ACC112 (cell line): ENCODE results near the gene TEX38.

ENCODE experiments used
- H2AFZ ChIP-seq: fragments of 200-600 bp; sonication (generic); one replicate; pipeline ENCODE4 v1.6.0; 2017; ENCODE audit warnings: antibody characterized with exemption, low read length; ENCODE audit not compliant: unreplicated experiment
- H3K27ac ChIP-seq: fragments of 200-600 bp; sonication (generic); 2 replicates; pipeline ENCODE4 v1.5.1; 2014; ENCODE audit warnings: low read depth, mild to moderate bottlenecking, antibody characterized with exemption, low read length, moderate library complexity
- H3K27me3 ChIP-seq: fragments of 200-600 bp; sonication (generic); 2 replicates; pipeline ENCODE4 v1.6.1; 2014; ENCODE audit warnings: mild to moderate bottlenecking, antibody characterized with exemption, low read length, moderate library complexity, mixed read lengths; ENCODE audit not compliant: insufficient read depth
- H3K36me3 ChIP-seq: fragments of 200-600 bp; sonication (generic); 2 replicates; pipeline ENCODE4 v1.6.1; 2016; ENCODE audit warnings: mild to moderate bottlenecking, antibody characterized with exemption, low read length, moderate library complexity, mixed read lengths; ENCODE audit not compliant: insufficient read depth
- H3K4me1 ChIP-seq: fragments of 200-600 bp; sonication (generic); one replicate; pipeline ENCODE4 v1.6.1; 2016; ENCODE audit warnings: low read length, mixed read lengths; ENCODE audit not compliant: insufficient read depth, unreplicated experiment, control insufficient read depth
- H3K4me3 ChIP-seq: fragments of 200-600 bp; sonication (generic); 2 replicates; pipeline ENCODE4 v1.5.1; 2014; ENCODE audit warnings: mild to moderate bottlenecking, low read depth, low read length
- H3K79me2 ChIP-seq: fragments of 200-600 bp; sonication (generic); one replicate; pipeline ENCODE4 v1.6.0; 2016; ENCODE audit warnings: low read length; ENCODE audit not compliant: control insufficient read depth, unreplicated experiment, insufficient read depth

Gene TEX38

GRCh38 chr1:46671554-46671953 lies at the start of gene TEX38:
Gene TEX38 (plus strand): TSS chr1:46671854. CDS start chr1:46671935, 81 bp downstream.
- Histone ChIP-seq H3K36me3 (no peaks in the 10 kb centered on the region; the same call in 1 of the 2 replicates), H3K27me3 (no peaks in the 10 kb centered on the region), H3K27ac (no peak within 1 kb of the TSS), H3K79me2 (peaks cover 13% of the 10 kb centered on the region), H3K4me3 (no peak within 1 kb of the TSS), H2AFZ (no peak within 1 kb of the TSS), H3K4me1 (peaks cover 21% of the 10 kb centered on the region)

- Histone ChIP-seq H3K4me1 (peaks cover 17% of the 10 kb centered on the region), H3K27me3 (no peaks in the 10 kb centered on the region), H3K4me3 (no peak overlapping the region), H3K36me3 (no peaks in the 10 kb centered on the region), H3K79me2 (no peaks in the 10 kb centered on the region), H3K27ac (no peak overlapping the region), H2AFZ (no peak overlapping the region)
Observed at GRCh38 chr1:46621930-46622329, 49.7 kb upstream of the TEX38 start.

GRCh38 chr1:46622344-46622743 lies 49.3 kb upstream of the TEX38 start:
- H3K4me3 ChIP-seq: no peak overlapping the region

GRCh38 chr1:46623743-46624644 lies 47.7 kb upstream of the TEX38 start:
- H2AFZ ChIP-seq: no peak overlapping the region
- H3K79me2 ChIP-seq: no peaks in the 10 kb centered on the region
- H3K27ac ChIP-seq: no peak overlapping the region
- no peak overlapping the region for H3K4me3 ChIP-seq
- H3K27me3 ChIP-seq: no peaks in the 10 kb centered on the region
- H3K4me1 ChIP-seq: peaks cover 13% of the 10 kb centered on the region
- H3K36me3 ChIP-seq: no peaks in the 10 kb centered on the region; the same call in 1 of the 2 replicates

More at GRCh38 chr1:46622344-46622743, 49.3 kb upstream of the TEX38 start:
- no peak overlapping the region for H3K27ac ChIP-seq
- H3K36me3 ChIP-seq: no peaks in the 10 kb centered on the region
- no peaks in the 10 kb centered on the region for H3K27me3 ChIP-seq
- no peaks in the 10 kb centered on the region for H3K79me2 ChIP-seq
- no peak overlapping the region for H2AFZ ChIP-seq
- H3K4me1 ChIP-seq: peaks cover 14% of the 10 kb centered on the region

- Histone ChIP-seq H3K4me3 (no peak overlapping the region), H3K4me1 (no peaks in the 10 kb centered on the region), H2AFZ (no peak overlapping the region), H3K79me2 (no peaks in the 10 kb centered on the region), H3K36me3 (peaks cover 9% of the 10 kb centered on the region; the same call in 1 of the 2 replicates), H3K27ac (no peak overlapping the region), H3K27me3 (no peaks in the 10 kb centered on the region)
Observed at GRCh38 chr1:46630719-46631118, 40.9 kb upstream of the TEX38 start.

GRCh38 chr1:46635205-46635604 lies 36.4 kb upstream of the TEX38 start:
- H3K36me3 ChIP-seq: peaks cover 9% of the 10 kb centered on the region; the same call in 1 of the 2 replicates
- H3K4me3 ChIP-seq: no peak overlapping the region

GRCh38 chr1:46637444-46638083 lies 34.1 kb upstream of the TEX38 start:
- Histone ChIP-seq H3K27ac (no peak overlapping the region), H3K4me1 (no peaks in the 10 kb centered on the region), H3K36me3 (peaks cover 9% of the 10 kb centered on the region), H3K27me3 (no peaks in the 10 kb centered on the region), H3K4me3 (no peak overlapping the region), H2AFZ (no peak overlapping the region), H3K79me2 (no peaks in the 10 kb centered on the region)

More at GRCh38 chr1:46635205-46635604, 36.4 kb upstream of the TEX38 start:
- H3K4me1 ChIP-seq: no peaks in the 10 kb centered on the region
- H3K27me3 ChIP-seq: no peaks in the 10 kb centered on the region
- H3K79me2 ChIP-seq: no peaks in the 10 kb centered on the region
- H2AFZ ChIP-seq: no peak overlapping the region
- no peak overlapping the region for H3K27ac ChIP-seq

- H3K36me3 ChIP-seq: peaks cover 6% of the 10 kb centered on the region
- H3K4me1 ChIP-seq: peaks cover 12% of the 10 kb centered on the region
- H2AFZ ChIP-seq: no peak overlapping the region
- H3K79me2 ChIP-seq: no peaks in the 10 kb centered on the region
- H3K27ac ChIP-seq: no peak overlapping the region
- no peak overlapping the region for H3K4me3 ChIP-seq
- H3K27me3 ChIP-seq: no peaks in the 10 kb centered on the region
Observed at GRCh38 chr1:46638921-46639320, 32.7 kb upstream of the TEX38 start.

GRCh38 chr1:46639547-46639946 lies 32.1 kb upstream of the TEX38 start:
- Histone ChIP-seq H3K36me3 (peaks cover 6% of the 10 kb centered on the region), H3K79me2 (no peaks in the 10 kb centered on the region), H3K27ac (no peak overlapping the region), H3K27me3 (no peaks in the 10 kb centered on the region), H3K4me1 (peaks cover 12% of the 10 kb centered on the region), H3K4me3 (no peak overlapping the region), H2AFZ (no peak overlapping the region)

- no peaks in the 10 kb centered on the region for H3K79me2 ChIP-seq
- no peak overlapping the region for H3K4me3 ChIP-seq
- H3K27ac ChIP-seq: no peak overlapping the region
- H3K27me3 ChIP-seq: no peaks in the 10 kb centered on the region
- no peaks in the 10 kb centered on the region; the same call in 1 of the 2 replicates for H3K36me3 ChIP-seq
- no peak overlapping the region for H2AFZ ChIP-seq
- H3K4me1 ChIP-seq: peaks cover 12% of the 10 kb centered on the region
Observed at GRCh38 chr1:46642115-46642680, 29.5 kb upstream of the TEX38 start.
